Measurements from ENCODE around the gene H6PD.

- TF ChIP-seq POLR2AphosphoS5 (IDR thresholded peaks at IDR 0.05), result peak in 2 of 3 donors; percentile 11 to 80
- TF ChIP-seq CTCF (IDR thresholded peaks at IDR 0.05), result no peak
- TF ChIP-seq POLR2A (IDR thresholded peaks at IDR 0.05), result no peak
- TF ChIP-seq EP300 (IDR thresholded peaks at IDR 0.05), result no peak
Observed at GRCh38 chr1:9302745-9303524, 68.4 kb downstream of the H6PD start.

All from stomach (tissue), 4 donors.